C4-2B (cell line): Measurements from ENCODE around the gene HSP90B1.

Experiments used
- H3K27ac ChIP-seq: fragments of 450-650 bp; 2 replicates; pipeline ENCODE4 v1.5.1; 2017
- ZFX ChIP-seq: fragments of 450-650 bp; IDR thresholded peaks from 2 replicates; pipeline ENCODE4 v1.6.1; 2017
- TF ChIP-seq, protein P1 (sequence below): fragments of 450-650 bp; conservative IDR thresholded peaks from 2 replicates; pipeline ENCODE4 v1.5.1; 2017; ENCODE audit warnings: mild to moderate bottlenecking

The HSP90B1 gene

DNA sequence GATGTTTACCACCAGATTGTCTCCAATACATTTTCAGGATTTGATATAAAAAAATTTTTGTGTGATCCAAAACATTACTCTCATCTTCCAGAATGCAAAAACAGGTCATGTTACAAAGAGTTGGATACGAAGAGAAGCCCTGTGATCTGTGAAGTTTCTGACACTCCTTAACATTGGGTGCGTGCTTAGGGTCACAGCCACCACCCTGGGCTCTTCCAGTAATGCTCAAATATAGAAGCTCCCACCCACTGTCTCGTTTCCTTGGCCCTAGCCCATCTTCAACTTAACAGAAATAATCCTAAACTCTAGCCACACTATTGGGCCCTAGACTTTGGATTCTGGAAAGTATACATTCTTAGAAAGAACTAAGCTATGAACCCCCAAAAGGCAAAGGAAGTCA, 32.9 kb upstream of the HSP90B1 start:
- TF ChIP-seq, protein P1, sequence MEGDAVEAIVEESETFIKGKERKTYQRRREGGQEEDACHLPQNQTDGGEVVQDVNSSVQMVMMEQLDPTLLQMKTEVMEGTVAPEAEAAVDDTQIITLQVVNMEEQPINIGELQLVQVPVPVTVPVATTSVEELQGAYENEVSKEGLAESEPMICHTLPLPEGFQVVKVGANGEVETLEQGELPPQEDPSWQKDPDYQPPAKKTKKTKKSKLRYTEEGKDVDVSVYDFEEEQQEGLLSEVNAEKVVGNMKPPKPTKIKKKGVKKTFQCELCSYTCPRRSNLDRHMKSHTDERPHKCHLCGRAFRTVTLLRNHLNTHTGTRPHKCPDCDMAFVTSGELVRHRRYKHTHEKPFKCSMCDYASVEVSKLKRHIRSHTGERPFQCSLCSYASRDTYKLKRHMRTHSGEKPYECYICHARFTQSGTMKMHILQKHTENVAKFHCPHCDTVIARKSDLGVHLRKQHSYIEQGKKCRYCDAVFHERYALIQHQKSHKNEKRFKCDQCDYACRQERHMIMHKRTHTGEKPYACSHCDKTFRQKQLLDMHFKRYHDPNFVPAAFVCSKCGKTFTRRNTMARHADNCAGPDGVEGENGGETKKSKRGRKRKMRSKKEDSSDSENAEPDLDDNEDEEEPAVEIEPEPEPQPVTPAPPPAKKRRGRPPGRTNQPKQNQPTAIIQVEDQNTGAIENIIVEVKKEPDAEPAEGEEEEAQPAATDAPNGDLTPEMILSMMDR, result no peak
- TF ChIP-seq ZFX, result no peak
- no peak overlapping the region for H3K27ac ChIP-seq

DNA sequence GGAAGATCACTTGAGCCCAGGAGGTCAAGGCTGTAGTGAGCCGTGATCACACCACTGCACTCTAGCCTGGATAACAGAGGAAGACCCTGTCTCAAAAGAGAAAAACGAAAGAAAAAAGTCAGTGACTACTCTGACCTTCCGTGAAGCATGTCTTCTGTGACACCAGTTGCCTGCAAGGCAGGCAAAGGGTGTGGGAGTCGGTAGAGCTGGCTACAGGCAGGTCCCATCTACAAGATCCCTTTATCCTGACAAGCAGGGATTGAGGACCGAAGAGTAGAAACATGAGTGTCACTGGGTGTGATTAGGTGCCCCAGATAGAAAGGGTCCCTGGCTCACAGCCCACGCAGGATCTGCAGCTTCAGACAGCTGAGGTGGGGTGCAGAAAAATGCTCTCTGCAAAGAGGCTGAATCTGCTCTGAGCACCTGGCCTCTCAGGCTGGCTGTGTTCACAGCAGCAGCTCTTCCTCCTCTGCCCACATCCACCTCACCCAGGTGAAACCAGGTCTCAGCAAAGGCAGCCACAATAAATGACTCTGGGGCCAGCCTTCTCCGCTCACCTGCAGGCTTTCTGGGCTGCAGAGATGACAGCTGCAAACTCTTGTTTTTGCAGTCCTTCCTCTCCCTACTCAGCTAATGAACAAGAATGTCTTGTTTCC, 28.6 kb upstream of the HSP90B1 start:
- TF ChIP-seq ZFX, result no peak
- TF ChIP-seq, protein P1, result no peak

DNA sequence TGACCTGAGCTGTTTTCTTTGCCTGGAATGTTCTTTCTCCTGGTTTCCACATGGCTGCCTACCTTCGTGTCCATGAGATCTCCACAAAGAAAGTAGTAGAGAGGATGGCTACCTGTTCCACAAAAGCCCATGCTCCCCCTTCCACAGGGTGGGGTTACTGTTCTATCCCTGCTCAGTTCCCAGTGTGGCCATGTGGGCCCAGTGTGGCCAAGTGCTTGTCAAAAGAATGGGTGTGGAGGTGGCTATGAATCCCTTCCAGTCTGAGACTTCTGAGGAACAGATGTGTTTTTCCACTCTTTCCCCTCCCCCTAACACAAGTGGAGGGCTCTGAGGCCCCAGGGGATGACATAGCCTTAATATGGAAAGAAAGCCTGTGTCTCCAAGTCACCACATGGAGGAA, 26.2 kb upstream of the HSP90B1 start:
- no peak overlapping the region for H3K27ac ChIP-seq
- TF ChIP-seq, protein P1, result no peak
- no peak for TF ChIP-seq ZFX

More for the DNA sequence above, 28.6 kb upstream of the HSP90B1 start:
- no peak overlapping the region for H3K27ac ChIP-seq

DNA sequence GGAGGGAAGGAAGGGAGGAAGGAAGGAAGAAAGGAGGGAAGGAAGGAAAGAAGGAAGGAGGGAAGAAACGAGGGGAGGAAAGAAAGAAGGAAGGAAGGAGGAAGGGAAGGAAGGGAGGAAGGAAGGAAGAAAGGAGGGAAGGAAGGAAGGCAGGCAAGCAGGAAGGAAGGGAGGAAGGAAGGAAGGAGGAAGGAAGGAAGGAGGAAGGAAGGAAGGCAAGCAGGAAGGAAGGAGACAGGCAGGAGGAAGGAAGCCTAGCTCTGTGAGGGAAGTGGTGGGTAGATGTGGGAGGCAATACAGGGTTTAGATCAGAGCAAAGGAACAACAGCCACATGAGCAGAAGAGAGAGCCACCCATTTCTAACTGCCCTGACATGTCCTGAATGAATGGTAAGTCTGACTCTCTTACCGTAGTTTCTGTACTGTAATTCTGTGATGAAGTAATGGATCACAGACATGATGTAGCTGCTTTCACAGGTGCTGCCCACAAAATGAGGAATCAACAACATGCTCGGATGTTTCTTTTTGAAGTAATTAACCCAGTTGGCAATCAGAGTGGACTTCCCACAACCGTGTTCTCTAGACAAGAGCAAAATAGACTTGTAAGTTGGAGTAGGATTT, 24.4 kb upstream of the HSP90B1 start:
- no peak overlapping the region for H3K27ac ChIP-seq
- TF ChIP-seq ZFX, result no peak
- TF ChIP-seq, protein P1, result no peak

DNA sequence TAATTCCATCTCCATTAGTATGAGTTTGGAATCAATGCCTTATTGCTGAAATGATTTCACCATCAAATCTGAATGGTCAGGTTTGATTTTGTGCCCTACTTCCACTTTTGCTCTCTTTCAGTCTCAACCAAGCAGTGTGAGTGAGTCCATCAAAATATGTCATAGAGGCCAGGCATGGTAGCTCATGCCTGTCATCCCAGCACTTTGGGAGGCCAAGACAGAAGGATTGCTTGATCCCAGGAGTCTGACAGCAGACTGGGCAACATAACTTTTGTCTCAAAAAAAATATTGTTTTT, 22.0 kb upstream of the HSP90B1 start:
- no peak for TF ChIP-seq ZFX
- TF ChIP-seq, protein P1, result no peak

DNA sequence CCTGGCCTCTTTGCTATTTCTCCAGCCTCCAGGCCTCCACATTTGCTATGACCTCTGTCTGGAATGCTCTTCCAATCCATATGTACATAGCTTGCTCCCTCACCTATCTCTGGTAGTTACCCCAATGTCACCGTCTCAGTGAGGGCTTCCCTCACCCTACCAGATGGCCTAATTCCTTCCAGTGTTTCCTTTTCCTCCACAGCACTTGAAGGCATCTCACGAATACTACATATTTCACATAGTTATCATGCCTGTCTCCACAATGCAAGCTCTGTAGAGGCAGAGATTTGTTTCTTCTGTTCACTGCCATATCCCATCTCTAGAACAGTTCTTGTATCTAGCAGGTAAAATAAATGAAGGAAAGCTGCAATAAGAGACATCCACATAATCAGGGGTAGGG, 21.3 kb upstream of the HSP90B1 start:
- no peak overlapping the region for H3K27ac ChIP-seq
- TF ChIP-seq, protein P1, result no peak
- TF ChIP-seq ZFX, result no peak

More for the DNA sequence above, 22.0 kb upstream of the HSP90B1 start:
- H3K27ac ChIP-seq, result no peak overlapping the region

DNA sequence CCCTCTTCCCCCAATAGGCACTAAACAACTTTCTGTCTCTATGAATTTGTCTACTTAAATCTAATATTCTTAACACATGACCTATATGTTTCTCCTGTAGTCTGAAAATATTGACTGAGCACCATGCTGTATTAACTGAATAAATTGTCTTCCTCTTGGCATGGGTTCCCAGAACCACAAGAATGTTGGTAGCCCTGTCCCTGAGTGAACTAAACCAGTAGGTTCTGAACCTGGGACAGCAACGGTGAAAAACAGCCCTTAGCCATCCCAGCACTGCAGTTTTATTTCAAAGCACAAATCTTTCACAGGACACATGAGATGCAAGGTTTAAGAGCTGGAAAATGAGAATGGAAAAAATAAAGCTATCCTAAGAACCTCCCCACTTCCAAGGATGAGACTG, 20.4 kb upstream of the HSP90B1 start:
- H3K27ac ChIP-seq, result no peak overlapping the region
- TF ChIP-seq, protein P1, result no peak
- no peak for TF ChIP-seq ZFX
